COLO829 (cell line): ENCODE results near the gene NACC1.

ENCODE experiments used
- DNase-seq: peaks from one replicate; pipeline ENCODE4 v3.0.0; 2012; ENCODE audit warnings: low spot score

The NACC1 gene

GRCh38 chr19:13120817-13121216 is 2.8 kb downstream of the NACC1 start:
- no peak for DNase-seq

GRCh38 chr19:13121551-13122274 is 3.6 kb downstream of the NACC1 start:
- DNase-seq = no peak

- no peak for DNase-seq
Measured at GRCh38 chr19:13122275-13122878, 4.3 kb downstream of the NACC1 start.

GRCh38 chr19:13122980-13123957 is 5.2 kb downstream of the NACC1 start:
- no peak for DNase-seq

- DNase-seq = no peak
Measured at GRCh38 chr19:13127051-13127450, 9.0 kb downstream of the NACC1 start.

- DNase-seq = no peak
Measured at GRCh38 chr19:13127811-13128575, 9.9 kb downstream of the NACC1 start.

GRCh38 chr19:13128583-13128982 is 10.5 kb downstream of the NACC1 start:
- no peak for DNase-seq

GRCh38 chr19:13129384-13129783 is 11.3 kb downstream of the NACC1 start:
- DNase-seq = no peak

GRCh38 chr19:13130886-13131490 is 12.9 kb downstream of the NACC1 start:
- DNase-seq = no peak

GRCh38 chr19:13132471-13133180 is 14.6 kb downstream of the NACC1 start:
- DNase-seq = no peak

GRCh38 chr19:13133241-13133870 is 15.3 kb downstream of the NACC1 start:
- no peak for DNase-seq

- no peak for DNase-seq
Measured at GRCh38 chr19:13134626-13135025, 16.6 kb downstream of the NACC1 start.

- no peak for DNase-seq
Measured at GRCh38 chr19:13135068-13136062, 17.3 kb downstream of the NACC1 start.

GRCh38 chr19:13137290-13137794 is 19.3 kb downstream of the NACC1 start:
- no peak for DNase-seq

GRCh38 chr19:13138171-13138915 is 20.3 kb downstream of the NACC1 start:
- DNase-seq = no peak

GRCh38 chr19:13138916-13139198 is 20.8 kb downstream of the NACC1 start:
- no peak for DNase-seq

GRCh38 chr19:13139633-13140311 is 21.7 kb downstream of the NACC1 start:
- DNase-seq = no peak
